ENCODE measurements around the gene FAM3D.
A peak's percentile ranks its signal among the peaks of the same experiment; 100 is the strongest.
"Not testable (repeated sequence)": the region's sequence is repeated elsewhere in the genome, so short reads cannot be mapped to it uniquely, and the experiment has no call there.

The FAM3D gene, protein sequence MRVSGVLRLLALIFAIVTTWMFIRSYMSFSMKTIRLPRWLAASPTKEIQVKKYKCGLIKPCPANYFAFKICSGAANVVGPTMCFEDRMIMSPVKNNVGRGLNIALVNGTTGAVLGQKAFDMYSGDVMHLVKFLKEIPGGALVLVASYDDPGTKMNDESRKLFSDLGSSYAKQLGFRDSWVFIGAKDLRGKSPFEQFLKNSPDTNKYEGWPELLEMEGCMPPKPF
- 0 to 0.26 (median 0) reads per million in 18 experiments for total RNA-seq

DNA sequence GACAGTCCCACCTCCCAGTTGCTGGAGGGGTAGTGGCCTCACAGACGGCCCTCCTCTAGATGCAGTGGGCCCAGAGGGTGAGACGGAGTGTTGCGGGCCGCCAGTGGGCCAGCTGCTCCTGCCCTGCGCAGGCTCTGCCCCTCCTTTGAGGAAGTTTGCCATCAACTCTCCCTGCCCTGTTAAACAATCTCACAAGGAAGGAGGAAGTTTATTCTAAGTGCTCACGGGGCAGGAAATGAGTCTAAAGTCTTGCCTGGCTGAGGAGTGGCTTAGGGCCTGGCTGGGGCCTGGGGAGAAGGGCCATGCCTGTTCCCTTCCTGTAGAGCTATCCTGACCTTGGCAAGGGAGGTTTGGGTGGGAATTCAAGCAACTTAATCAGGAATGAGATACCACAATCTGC lies at the start of gene FAM3D:
Gene FAM3D (minus strand): TSS at position 92 of the 400 bp plus-strand sequence. CDS start 11,211 bp downstream, outside the sequence.
- DNase-seq = peak; percentile 81 to 86

DNA sequence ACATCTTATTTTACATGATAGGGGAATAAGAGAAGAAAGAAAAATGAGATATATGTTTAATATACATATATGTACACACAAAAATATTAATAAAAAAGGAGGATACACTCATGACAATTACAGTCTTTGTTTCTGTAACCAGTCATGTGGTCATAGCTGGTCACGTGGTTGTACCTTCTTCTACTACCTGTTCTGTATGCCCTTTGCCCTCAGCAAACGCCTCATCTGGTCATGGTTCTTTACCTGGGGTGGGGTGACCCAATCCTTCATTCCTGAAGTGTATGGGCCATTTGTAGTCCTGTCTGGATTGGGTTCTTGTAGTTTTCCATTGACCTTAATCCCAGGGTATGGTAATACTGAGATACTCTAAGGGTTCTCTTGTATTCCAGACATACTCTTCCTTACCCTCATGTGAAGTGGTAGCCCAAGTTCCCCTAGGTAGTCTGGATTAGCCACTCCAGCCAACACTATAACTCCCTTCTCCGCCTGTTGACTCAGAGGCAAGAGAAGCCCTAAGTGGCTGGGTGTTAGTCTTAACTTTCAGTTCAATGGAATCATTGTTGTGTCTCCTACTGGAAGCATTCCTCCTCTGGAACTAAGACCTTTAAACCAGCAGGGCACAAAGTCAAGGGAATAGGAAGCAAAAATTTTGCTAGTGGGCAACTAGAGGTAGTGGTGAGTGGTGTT lies 47.3 kb upstream of the FAM3D start:
- no peak for DNase-seq

DNA sequence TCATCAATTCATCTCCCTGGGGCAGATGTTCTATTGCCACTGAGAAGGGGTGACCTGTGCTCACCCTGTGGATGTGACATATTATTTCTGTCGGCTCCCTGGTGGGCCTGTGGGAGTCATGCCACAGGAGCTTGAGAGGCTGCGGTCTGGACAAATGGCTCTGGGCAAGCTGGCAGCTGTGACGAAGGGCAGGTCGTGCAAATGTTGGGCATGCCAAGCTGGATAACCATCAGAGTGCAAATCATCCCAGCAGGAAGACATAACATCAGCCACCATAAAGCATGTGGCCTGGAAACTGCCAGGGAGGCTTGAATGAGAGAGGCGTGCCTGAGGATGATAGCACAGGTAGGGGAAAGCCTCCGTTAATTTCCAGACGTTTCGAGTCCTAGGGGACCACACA lies 45.3 kb upstream of the FAM3D start:
- DNase-seq = no peak

DNA sequence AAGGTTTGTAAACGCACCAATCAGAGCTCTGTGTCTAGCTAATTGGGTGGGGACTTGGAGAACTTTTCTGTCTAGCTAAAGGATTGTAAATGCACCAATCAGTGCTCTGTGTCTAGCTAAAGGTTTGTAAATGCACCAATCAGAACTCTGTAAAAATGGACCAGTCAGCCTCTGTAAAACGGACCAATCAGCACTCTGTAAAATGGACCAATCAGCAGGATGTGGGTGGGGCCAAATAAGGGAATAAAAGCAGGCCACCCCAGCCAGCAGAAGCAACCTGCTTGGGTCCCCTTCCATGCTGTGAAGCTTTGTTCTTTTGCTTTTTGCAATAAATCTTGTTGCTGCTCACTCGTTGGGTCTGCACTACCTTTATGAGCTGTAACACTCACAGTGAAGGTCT lies 42.4 kb upstream of the FAM3D start:
- not testable (repeated sequence) for DNase-seq

DNA sequence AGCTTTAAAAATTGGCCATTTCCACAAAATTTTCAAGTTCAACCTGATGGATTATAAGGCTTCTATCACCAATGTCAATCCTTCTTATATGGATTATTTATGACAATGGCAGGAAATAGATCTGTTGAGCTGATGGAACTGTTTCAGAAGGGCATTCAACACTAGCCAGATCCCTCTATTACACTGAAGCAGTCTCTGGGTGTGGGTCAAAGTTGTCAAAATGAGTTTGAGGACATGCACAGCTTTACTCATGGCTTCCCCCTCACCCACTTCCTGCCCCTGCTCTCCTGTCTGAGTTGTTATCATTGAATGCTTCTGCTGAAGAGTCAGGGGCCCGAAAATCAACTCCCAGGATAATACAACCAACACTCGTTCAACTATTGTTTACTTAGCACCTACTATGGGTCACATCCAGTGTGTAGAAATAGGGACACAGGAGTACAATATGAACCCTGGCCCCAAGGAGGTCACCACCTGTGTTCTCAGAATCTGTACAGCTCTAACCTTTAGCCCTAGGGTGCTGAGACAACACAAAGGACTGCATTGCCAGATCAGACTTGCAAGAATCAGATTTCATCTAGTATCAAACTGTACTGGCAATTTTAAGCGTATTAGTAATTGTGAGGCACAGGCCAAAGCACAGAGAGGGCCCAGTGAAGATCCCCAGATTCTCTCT lies 41.7 kb upstream of the FAM3D start:
- no peak for DNase-seq

DNA sequence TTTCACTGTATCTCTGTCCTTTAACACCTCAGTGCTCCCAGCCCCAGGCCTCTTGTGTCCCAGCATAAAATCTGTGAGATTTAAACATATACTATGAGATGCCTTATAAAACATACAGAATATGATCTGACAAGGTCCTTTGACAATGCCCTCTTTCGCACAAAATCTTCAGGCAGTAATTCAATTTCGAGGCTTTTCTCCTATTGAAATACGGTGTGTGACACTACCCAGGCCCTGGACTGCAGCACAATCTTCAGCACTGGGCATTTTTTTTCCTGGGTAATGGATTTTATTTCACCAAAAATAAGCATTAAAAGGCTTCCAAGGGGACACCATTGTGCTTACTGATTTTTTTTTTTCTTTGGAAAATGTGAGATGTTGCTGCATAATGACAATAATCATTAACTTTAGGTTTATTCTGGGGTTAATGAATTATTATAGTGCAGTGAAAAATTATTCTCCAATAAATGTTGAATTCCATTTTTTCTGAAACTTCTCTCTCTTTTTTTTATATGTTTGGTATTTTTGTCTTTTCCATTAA lies 40.9 kb upstream of the FAM3D start:
- DNase-seq = no peak

DNA sequence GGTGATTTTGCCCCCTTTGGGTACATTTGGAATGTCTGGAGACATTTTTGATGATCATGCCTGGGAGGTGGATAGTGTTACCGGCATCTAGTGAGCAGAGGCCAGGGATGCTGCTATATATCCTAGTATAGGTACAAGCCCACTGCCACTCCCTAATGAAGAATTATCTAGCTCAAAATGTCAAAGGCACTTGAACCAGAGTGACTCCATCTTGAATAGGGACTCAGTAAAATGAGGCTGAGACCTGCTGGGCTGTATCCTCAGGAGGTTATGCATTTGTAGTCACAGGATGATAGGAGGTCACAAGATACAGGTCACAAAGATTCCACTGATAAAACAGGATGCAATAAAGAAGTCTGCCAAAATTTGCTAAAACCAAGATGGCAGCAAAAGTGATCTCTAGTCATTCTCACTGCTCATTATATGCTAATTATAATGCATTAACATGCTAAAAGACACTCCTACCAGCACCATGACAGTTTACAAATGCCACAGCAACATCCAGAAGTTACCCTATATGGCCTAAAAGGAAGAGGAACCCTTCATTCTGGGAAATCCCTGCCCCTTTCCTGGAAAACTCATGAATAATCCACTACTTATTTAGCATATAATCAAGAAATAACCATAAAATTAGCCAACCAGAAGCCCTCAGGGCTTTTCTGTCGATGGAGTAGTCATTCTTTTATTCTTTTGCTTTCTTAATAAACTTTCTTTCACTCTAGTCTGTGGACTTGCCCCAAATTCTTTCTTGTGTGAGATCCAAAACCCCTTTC lies 40.0 kb upstream of the FAM3D start:
- DNase-seq = no peak

DNA sequence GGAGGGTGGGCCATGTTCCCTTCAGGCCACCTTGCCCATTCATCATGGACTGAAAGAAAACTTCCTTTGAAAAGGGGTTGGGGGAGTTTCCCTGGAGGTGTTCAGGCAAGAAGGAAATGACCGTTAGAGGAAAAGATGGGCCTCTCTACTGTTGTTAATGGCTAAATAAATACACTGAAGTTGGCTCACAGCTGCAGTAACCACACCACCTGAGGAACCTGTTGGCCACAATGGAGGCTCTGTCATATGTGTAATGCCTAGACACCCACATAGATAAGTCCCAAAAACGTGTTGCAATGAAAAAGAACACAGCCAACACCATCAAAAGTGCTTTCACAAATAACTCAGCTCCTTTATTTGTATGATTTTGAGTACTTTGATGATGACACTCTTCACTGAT lies 38.2 kb upstream of the FAM3D start:
- DNase-seq = no peak

DNA sequence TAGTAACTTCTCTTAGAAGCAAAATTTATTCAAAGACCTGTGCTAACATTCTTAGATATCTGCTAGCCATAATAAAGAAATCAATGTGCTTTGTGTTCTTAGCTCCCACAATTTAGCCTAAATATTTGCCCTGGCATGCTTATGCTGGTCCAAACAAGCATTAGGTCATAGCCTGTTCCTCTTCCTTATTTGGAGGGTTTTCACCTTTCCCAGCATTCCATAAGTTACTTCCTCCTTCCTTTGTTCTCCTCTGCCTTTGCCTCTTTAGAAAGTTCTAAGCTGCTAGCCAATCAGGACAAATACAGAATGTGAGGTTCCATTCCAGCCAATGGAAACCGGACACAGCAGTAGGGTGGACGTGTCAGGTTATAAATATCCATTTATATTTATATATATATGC lies 37.7 kb upstream of the FAM3D start:
- DNase-seq = peak in 1 of 2 donors; percentile 11

DNA sequence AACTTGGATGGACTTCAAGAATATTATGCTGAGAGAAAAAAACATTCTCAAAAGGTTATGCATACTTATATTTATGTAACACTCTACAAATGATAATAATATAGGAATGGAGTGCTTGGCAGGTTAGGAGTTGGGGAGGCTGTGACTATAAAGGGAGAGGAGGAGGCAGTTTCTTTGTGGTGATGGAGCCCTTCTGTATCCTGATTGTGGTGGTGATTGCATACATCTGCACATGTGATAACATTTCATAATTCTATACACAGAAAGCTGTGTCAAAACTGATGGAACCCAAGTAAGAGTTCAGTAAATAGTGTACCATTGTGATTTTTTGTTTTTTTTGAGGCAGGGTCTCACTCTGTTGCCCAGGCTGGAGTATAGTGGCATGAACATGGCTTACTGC lies 31.7 kb upstream of the FAM3D start:
- peak; percentile 21 to 48 for DNase-seq

DNA sequence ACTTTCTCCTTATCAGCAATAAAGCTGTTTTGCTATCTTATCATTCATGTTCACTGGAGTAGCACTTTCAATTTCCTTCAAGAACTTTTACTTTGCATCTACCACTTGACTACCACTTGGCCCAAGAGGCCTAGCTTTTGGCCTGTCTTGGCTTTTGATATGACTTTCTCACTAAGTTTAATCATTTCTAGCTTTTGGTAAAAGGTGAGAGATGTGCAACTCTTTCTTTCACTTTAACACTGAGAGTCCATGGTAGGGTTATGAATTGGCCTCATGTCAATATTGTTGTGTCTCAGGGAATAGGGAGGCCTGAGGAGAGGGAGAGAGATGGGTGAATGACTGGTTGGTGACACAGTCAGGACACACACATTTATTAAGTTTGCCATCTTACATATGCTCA lies 31.0 kb upstream of the FAM3D start:
- no peak for DNase-seq

DNA sequence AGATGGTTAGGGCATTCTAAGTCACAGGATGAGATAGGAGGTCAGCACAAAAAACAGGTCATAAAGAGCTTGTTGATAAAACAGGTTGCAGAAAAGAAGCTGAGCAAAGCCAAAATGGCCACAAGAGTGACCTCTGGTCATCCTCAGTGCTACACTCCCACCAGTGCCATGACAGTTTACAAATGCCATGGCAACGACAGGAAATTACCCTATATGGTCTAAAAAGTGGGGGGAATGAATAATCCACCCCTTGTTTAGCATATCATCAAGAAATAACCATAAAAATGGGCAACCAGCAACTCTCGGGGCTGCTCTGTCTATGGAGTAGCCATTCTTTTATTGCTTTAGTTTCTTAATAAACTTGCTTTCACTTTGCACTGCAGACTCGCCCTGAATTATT lies 30.2 kb upstream of the FAM3D start:
- DNase-seq = not testable (repeated sequence)

DNA sequence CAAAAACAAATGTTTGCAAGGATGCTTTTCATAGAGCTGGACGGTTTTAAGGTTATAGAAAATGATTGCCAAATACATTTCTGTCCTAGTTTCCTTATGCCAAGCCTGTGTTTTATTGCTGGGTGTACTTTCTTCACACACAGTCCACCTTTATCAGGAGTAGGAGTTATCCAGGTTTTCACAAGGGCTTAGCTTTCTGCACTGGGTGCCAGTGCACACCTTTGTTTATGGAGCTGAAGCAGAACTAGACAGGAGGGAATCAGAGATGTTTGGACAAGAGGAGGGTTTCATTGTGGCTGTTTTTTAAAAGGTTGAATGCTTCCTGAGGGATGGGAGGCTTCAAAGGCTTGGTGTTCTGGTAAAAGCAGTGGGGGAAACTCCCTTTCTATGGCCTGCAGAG lies 29.5 kb upstream of the FAM3D start:
- no peak for DNase-seq

DNA sequence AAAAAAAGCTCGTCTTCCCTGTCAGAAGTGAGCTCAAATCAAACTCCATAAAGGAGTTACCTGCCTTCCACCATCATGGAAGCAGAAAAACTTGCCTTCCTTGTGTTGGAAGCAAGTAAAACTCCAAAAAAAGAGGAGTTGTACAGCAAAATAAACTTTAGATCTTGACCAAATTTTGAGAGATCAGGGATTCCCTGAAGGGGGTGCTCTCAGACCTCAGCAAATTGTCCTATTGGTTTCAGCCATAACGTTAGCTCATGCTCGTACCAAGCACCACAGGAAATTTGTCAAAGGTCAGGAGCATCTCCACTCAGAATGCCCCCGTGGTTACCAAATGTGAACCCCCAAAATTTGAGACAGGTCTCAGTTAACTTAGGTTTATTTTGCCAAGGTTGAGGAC lies 28.7 kb upstream of the FAM3D start:
- DNase-seq = not testable (repeated sequence)

DNA sequence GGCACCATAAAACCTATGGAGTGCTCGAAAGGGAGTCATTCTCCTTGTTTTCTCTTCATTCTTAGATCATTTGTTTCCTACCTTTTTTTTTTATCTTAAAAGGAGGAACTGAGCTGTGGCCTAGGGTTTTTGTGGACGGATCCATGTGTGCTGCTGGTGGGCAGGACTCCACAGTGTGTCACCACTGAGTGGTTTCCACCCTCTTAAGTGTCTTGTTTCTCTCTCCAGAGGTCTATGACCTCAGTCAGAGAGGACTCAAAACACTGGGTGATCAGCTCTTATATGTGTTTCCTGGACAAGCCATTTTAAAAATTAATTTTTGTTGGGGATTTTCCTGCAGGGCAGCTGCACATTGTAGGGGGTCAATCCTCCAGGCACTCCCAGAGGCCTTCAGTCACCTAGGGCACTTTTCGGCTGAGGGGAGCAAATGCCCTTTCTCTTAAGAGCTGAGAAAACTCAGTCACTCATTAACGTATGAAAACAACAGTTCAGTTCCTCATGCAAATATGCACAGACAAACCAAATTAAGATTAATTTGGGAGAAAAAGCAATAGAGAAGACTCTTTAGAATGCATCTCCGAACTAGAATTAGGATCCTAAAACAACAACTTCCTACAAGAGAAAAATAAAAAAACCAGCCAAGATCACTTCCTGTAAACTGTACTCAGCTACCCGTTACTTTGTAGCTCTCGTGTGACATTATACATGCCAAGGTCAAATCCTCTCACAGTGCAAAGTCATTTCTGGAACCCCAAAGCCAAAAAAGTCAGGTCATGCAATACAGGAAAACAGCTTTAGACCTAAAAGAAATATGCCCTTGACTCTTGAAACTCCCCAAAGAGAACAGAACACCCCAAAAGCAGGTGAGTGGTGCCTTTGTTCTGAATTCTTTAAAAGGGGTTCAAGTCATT lies 27.6 kb upstream of the FAM3D start:
- DNase-seq = peak; percentile 61 to 81

DNA sequence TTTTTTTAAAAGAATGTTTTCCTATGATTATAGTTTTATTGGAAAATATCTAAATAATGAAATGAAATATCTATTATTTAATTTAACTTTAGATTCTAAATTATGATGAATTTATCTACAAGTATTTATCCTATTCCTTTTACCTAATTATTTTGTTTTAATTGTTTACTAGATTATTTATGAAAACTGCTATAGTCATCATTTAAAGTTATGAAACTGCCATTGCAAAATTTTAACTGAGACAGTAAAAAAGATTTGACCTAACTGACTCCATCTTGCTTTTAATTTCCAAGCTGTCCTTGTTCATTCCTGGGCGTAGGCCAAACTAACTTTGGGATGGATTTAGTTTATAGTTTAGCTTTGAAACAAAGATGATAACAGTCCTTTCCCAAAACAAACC lies 25.9 kb upstream of the FAM3D start:
- DNase-seq = no peak

DNA sequence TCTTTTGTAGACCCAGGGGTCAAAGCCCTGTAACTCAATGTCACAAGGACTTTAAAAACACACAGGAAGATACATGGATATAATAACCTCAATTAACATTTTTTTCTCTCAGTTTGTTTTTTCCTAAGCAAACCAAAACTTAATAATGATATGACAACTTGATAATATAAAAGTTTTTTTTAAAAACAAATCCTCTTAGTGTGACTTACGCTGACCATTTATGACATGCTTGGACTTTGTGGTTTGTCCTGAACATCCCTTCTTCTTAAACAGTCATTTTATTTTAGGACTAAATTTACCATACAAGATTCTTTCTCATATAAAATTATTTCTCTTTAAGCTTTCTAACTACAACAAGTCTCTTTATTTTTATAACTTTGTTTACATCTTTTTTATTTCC lies 25.4 kb upstream of the FAM3D start:
- peak in 1 of 2 donors; percentile 8 for DNase-seq

DNA sequence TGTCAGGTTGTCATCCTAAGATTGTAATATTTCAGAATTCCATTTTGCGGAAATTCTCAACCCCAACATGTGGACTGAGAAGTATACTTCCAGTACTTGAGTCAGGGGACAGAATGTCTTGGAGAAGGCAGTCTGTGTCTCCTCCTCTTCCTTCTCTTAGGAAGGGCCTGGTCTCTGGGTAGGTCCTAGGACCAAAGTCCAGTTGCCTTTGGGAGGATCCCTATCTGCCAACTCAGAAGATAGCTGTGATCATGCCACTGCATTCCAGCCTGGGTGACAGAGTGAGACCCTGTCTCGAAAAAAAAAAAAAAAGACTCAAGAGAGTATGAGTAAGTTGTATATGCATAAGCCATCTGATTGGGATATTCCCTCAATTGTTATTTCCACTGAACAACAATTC lies 23.9 kb upstream of the FAM3D start:
- no peak for DNase-seq

DNA sequence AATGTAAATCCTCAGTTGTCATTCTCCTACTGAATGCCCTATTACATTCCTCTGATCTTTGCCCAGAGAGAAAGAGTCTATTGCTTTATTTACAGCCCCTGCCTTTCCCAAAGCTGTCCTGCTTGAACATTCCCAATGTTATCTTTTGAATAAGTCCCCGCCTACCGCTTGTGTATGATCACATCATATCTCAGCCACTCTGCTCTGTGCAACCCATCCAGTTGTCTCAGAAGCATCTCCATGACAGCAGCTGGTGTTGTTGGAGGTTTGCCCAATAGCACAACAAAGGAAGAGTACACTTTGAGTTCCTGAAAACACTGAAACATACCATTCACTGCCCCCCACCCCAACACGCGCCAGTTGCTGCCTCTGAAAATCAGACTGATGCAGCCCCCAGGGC lies 22.0 kb upstream of the FAM3D start:
- DNase-seq = no peak

DNA sequence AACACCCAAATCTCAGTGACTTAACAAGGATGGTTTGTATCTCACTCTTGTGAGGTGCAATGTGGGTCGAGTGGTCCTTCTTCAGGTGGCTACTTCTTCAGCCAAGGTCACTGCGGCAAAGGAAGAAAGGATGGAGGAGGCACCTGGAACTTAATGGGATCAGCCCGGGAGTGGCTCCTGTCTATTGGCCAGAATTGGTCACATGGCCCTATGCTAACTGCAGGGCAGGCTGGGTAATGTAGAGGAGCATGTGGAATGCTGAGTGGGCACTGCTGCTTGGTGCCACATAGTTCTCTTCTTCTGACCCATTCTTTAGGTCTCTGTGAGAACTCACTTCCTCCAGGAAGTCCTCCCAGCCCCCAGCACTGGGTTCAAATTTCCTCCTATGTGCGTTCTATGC lies 20.3 kb upstream of the FAM3D start:
- DNase-seq = no peak

DNA sequence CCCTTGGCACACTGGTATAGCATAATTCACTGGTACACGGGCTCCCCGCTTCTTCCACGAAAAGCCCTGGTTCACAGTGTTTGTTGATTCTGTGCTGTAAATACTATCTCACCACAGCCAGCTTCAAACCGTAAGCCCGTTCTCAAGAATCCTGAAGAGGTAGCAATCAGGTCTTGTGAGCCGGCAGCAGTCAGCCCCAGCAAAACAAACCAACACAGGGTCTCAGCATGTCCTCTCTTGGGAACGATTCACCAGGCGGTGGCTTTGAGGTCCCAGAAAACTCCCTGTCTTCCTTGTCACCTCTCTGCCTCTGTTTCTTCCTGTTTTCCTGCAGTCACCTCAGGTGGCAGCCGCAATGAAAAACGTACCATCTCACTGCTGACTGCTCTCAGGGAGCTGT lies 19.1 kb upstream of the FAM3D start:
- no peak for DNase-seq

DNA sequence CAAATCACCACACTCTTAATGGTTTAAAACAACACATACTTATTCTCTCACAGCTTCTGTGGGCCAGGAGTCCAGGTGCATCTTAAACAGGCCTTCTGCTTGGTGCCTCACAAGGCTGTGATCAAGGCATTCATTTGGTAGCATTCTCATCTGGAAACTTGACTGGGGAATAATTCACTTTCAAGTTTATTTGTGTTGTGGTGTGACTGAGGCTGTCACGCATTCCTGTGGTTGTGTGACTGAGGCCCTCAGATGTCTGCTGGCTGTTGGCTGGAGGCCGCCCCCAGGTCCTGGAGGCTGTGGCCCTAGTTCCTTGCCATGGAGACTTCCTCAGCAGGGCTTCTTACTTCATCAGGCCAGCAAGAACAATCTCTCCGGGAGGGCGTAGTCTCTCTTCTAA lies 16.9 kb upstream of the FAM3D start:
- peak; percentile 66 to 84 for DNase-seq

All from inflammatory macrophage (primary cell).